Activated CD4-positive, alpha-beta T cell treated with anti-CD3 and anti-CD28 coated beads, Interleukin-2, amount 10 ng/mL, durations not matched to agents 7 days and 5 days (primary cell): ENCODE results near the gene AMOTL1. TPM values are rescaled to one million over a fixed set of nuclear protein-coding genes. Genes with fewer than 3 reads are reported as not detected.

Source experiments
- total RNA-seq, 2 experiments: library from RNA; stranded (reverse); gene quantifications; one replicate each; pipeline ENCODE4 v1.2.3, GENCODE V29; 2021

Gene AMOTL1
- total RNA-seq, 2 experiments from 2014 or later: 3.1 to 4.0 TPM

Other genes starting within 250 kb of the AMOTL1 start
- gene FUT4, start 224.4 kb upstream of the AMOTL1 start, total RNA-seq: 1 to 10 TPM; 7.1 to 7.8 TPM
- under 1 TPM; 0.55 to 0.65 TPM for gene PIWIL4, start 201.0 kb upstream of the AMOTL1 start, total RNA-seq
- gene CWC15, start 205.2 kb downstream of the AMOTL1 start, total RNA-seq: 10 to 100 TPM; 73.1 to 77.2 TPM
- 1 to 10 TPM in 1 of 2 experiments, under 1 TPM in 1; 0.84 to 1.0 TPM for gene KDM4D, start 205.4 kb downstream of the AMOTL1 start, total RNA-seq